ENCODE data around the gene CCDC38.

Gene CCDC38

GRCh38 chr12:95982602-95983001 is 40.2 kb upstream of the CCDC38 start:
- no peak overlapping the region for H3K4me3 ChIP-seq (ENCODE audit: low read depth, low read length)
- no peak for DNase-seq (ENCODE audit: low read depth)
- TF ChIP-seq CTCF (IDR thresholded peaks at IDR 0.05; ENCODE audit: low read depth, low read length, missing control alignments), result no peak

GRCh38 chr12:95980437-95980836 is 38.0 kb upstream of the CCDC38 start:
- no peak overlapping the region for H3K4me3 ChIP-seq (ENCODE audit: low read depth, low read length)
- no peak for DNase-seq (ENCODE audit: low read depth)
- no peak for TF ChIP-seq CTCF (IDR thresholded peaks at IDR 0.05; ENCODE audit: low read depth, low read length, missing control alignments)

- H3K4me3 ChIP-seq (ENCODE audit: low read depth, low read length), result no peak overlapping the region
- no peak for DNase-seq (ENCODE audit: low read depth)
- no peak for TF ChIP-seq CTCF (IDR thresholded peaks at IDR 0.05; ENCODE audit: low read depth, low read length, missing control alignments)
Measured at GRCh38 chr12:95978774-95979173, 36.4 kb upstream of the CCDC38 start.

- no peak for TF ChIP-seq CTCF (IDR thresholded peaks at IDR 0.05; ENCODE audit: low read depth, low read length, missing control alignments)
- no peak for DNase-seq (ENCODE audit: low read depth)
Measured at GRCh38 chr12:95978351-95978750, 35.9 kb upstream of the CCDC38 start.

GRCh38 chr12:95977764-95978305 is 35.4 kb upstream of the CCDC38 start:
- no peak for TF ChIP-seq CTCF (IDR thresholded peaks at IDR 0.05; ENCODE audit: low read depth, low read length, missing control alignments)
- no peak for DNase-seq (ENCODE audit: low read depth)

More at GRCh38 chr12:95978351-95978750, 35.9 kb upstream of the CCDC38 start:
- H3K4me3 ChIP-seq (ENCODE audit: low read depth, low read length), result no peak overlapping the region

GRCh38 chr12:95976416-95976832 is 34.0 kb upstream of the CCDC38 start:
- TF ChIP-seq CTCF (IDR thresholded peaks at IDR 0.05; ENCODE audit: low read depth, low read length, missing control alignments), result no peak
- no peak overlapping the region for H3K4me3 ChIP-seq (ENCODE audit: low read depth, low read length)
- no peak for DNase-seq (ENCODE audit: low read depth)

More at GRCh38 chr12:95977764-95978305, 35.4 kb upstream of the CCDC38 start:
- H3K4me3 ChIP-seq (ENCODE audit: low read depth, low read length), result no peak overlapping the region

GRCh38 chr12:95975491-95975890 is 33.1 kb upstream of the CCDC38 start:
- no peak for TF ChIP-seq CTCF (IDR thresholded peaks at IDR 0.05; ENCODE audit: low read depth, low read length, missing control alignments)
- DNase-seq (ENCODE audit: low read depth), result no peak
- no peak overlapping the region for H3K4me3 ChIP-seq (ENCODE audit: low read depth, low read length)

All from GM12864 (cell line).